Stimulated activated CD8-positive, alpha-beta memory T cell treated with anti-CD3 and anti-CD28 coated beads, Interleukin-2, amount 100 ng/mL, for 48 hours (primary cell): ENCODE results near the gene VPS8.
"Not testable (repeated sequence)": the region's sequence is repeated elsewhere in the genome, so short reads cannot be mapped to it uniquely, and the experiment has no call there.

Experiments used
- DNase-seq, 2 donors: peaks; one replicate each; pipeline ENCODE4 v3.0.0-alpha.2; 2020; ENCODE audit warnings: low read depth in 2 of 2

The VPS8 gene

DNA sequence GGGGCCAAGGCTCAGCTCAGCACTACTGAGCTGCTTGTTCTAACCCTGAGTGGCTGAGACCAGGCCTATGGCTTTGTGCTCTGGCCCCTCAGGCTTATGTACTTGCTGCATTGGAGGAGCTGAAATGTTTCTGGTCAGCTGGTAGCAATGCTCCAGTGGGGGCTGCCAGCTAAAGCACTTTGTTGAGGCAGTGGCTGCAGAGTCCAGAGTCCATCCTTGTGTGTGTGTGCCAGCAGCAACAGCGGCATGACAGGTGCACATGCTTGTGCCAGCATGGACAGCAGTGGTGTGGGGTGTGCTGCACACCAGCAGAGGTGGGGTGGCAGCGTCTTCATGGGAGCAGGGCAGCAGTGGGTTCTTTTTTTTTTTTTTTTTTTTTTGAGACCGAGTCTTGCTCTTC is 169.1 kb downstream of the VPS8 start:
- DNase-seq, result no peak

DNA sequence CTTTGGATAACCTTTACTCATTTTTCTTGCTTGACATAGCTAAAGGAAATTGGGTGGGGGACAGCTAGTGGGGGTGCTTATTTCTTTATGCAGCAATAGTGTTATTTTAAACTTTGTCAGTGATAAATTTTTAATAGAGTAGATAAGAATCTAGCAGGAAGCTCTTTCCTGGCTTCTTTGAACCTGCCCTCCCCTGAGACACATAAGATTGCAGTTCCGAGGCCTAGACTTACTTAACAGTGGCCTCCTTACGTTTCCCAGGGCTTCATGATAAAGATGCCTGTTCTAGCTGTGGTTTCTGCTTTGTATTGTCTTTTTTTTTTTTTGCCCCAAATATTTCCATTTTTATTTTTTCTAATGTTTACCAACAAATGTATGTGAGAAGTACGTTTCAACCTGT is 170.1 kb downstream of the VPS8 start:
- no peak for DNase-seq

GRCh38 chr3:184985586-184985985 is 173.6 kb downstream of the VPS8 start:
- DNase-seq, result no peak

DNA sequence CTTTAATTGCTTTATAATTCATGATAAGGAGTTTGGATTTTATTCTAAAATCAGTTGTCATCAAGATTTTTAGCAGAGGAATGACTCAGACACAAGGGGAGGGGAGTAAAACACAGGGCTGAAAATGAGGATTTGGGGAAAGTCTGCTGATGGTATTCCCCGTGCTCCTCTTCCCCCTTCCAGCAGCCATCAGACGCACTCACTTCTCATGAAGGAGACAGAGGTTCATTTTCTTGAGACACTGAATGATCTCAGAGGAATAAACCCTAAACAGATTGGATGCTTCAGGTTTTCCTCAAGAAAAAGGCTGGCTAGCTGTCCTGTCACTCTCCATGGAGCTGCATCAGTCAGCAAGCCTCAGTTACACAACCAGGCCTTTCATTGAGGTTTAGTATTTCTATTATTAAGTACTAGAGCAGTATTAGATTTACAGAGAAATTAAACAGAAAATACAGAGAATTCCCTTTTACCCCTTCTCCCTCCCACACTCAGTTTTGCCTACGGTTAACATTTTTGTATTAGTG is 174.5 kb downstream of the VPS8 start:
- no peak for DNase-seq

GRCh38 chr3:184993394-184993793 is 181.4 kb downstream of the VPS8 start:
- no peak for DNase-seq

DNA sequence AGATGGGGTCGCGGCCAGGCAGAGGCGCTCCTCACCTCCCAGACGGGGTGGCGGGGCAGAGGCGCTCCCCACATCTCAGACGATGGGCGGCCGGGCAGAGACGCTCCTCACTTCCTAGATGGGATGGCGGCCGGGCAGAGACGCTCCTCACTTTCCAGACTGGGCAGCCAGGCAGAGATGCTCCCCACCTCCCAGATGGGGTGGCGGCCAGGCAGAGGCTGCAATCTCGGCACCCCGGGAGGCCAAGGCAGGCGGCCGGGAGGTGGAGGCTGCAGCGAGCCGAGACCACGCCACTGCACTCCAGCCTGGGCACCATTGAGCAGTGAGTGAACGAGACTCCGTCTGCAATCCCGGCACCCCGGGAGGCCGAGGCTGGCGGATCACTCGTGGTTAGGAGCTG is 191.9 kb downstream of the VPS8 start:
- DNase-seq, result not testable (repeated sequence)

GRCh38 chr3:185009650-185010049 is 197.7 kb downstream of the VPS8 start:
- no peak for DNase-seq

DNA sequence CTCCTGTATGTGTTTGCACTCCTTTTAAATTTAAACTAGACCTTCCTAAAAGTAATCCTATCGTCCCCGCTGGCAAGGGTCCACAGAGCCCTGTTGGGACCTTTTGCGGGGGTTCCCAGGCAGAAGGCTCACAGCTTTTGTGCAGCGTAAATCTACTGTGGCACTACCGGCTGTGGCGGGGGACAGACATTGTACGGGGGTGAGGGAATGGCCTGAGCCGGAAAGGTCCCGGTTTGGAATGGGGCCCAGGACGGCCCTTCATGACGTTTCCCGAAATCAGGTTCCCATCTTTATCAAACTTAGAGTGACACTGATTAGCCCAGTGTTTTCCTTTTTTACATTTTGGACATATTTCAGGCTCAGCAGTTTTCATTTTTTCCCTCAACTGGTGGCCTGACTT is 205.6 kb downstream of the VPS8 start:
- DNase-seq, result not testable (repeated sequence)

DNA sequence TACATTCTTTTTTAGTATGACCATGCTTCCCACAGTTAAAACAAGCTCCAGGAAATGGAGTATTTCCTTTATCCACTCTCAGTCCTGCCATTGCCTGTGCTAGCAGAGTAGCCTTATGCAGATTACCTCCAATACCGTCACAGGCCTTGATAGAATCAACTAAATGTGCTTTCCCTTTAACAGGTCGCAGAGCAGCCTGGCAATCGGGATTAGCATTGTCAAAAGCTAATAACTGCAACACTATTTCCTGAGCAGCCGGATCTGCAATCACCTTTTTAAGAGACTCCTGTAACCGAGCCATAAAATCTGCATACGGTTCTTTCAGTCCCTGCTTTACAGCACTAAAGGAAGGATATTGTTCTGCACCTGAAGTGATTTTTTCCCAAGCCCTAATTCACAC is 206.0 kb downstream of the VPS8 start:
- DNase-seq, result not testable (repeated sequence)

- DNase-seq, result no peak
These were observed 209.3 kb downstream of the VPS8 start for GRCh38 chr3:185021256-185021655.

GRCh38 chr3:185024406-185024805 is 212.4 kb downstream of the VPS8 start:
- DNase-seq, result no peak

- no peak for DNase-seq
These were observed 213.0 kb downstream of the VPS8 start for GRCh38 chr3:185024966-185025365.

DNA sequence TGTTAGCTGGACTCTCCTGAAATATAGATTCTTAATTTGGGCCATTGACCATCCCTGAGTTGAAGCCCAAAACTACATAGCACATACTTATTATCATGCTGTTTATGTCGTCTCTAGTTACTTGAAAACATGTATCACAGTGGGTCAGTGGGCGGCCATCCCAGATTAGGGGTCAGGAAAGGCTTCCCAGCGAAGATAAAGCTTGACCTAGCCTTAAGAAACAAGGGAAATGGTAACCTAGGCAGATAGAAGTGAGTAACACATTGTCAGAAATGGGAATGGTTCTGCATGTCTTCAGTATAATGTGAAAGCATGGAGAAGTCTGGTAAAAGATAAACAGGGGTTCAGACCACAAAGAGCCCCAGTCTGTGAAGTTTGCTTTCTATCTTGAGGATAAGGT is 216.2 kb downstream of the VPS8 start:
- DNase-seq, result no peak

DNA sequence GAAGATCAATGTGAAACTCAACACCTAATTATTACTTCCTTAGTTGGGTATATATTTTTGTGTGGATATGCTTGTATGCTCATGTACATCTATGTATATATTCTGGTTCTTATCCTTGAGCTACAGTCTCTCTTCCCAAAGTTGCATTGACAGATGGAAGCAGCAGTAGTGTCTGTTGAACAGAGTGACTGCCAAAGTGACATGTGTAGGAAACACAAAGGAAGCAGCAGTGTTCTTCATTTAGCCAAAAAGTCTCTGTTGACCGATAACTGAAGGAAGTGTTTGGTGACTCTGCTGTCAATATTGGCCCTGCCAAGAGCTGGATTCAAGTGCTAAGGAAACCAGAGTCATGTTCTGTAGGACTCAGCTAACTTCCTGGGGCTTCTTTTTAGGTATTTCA is 217.1 kb downstream of the VPS8 start:
- DNase-seq, result no peak

DNA sequence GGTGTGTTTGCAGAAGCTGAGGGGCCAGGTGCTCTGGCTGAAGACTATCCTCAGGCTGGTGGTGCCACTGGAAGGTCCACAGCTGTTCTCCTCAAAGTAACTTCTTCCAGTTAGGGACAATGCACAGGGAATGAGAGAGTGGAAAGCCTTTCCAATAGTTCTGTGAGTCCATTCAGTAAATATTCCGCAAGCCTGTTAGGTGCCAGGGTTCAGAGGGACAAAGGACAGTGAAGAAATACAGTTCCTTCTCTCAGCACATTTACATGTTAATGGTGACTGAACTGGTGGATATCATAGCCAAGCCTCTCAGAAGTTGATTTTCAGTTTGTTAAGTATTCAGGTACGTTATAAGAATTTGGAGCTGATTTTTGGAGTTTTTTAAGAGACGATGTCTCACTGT is 218.4 kb downstream of the VPS8 start:
- no peak for DNase-seq

DNA sequence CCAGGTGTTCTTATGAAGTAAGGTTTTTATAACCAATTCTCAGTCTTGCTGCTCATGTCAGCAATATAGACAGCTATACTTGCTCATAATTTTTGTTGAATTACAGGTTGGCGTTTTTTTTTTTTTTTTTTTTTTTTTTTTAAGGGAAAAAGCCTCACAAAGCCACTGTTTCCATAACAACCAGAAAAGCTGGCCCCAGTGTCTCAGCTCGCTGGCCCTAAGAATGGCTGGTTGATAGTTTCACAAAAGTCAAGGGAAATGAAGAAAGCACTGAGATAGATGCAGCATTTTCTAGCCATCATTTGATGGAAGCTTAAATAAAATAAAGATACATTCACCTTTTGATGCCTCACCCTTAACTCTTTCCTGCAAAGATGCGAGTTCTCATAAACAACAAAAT is 219.0 kb downstream of the VPS8 start:
- DNase-seq, result no peak

GRCh38 chr3:185037801-185038200 is 225.8 kb downstream of the VPS8 start:
- no peak for DNase-seq

GRCh38 chr3:185040425-185040824 is 228.5 kb downstream of the VPS8 start:
- DNase-seq, result no peak

DNA sequence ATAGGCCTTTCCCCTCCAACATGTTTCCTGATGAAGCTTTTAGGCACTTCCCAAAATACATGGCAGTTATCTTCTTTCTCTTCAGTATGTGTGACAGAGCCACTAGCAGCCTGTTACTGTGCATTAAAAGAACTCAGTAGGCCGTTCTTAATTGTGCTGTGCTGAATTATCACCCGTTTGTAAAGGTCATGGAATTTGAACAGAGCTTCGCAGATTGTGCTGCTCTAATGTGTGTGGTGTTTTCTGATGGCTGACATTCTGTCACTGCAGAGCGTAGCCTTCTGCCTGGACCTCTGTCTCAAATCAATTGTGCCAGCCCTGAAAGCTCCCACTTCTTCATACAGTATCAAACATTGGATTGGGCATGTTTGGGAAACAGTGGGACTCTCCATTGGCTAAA is 229.6 kb downstream of the VPS8 start:
- DNase-seq, result no peak

DNA sequence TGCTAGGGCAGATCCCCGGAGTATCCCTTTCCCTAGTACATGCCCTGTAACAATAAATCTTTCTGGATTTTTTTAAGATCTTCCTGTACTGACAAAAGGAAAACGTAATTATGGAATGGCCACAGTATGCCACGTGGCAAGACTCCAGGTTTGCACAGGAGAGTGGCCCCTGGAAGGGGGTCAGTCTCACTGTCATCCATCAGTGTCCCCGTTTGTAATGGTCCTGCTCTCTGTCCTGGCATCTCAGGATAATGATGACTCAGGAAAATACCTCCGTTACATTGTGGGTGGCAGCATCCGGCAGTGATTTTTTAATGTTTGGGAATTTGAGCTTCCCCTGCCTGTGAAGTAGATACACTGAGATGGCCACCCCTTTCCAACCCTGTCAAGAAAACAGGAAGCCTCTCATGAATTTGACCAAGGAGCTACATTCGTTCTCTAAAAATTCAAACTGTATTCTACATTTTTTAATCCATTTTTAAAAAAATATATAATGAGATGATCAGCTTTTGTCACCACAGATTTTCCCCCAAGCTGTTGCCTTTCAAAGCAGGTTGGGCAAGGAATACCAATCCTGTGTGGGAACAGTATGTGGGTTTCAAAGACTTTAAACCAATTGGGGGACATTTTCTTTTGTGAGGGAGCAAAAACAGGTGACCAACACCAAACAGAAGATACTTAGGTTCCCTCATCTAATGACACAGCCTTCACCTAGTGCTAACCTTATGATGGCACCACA is 230.5 kb downstream of the VPS8 start:
- DNase-seq, result no peak

DNA sequence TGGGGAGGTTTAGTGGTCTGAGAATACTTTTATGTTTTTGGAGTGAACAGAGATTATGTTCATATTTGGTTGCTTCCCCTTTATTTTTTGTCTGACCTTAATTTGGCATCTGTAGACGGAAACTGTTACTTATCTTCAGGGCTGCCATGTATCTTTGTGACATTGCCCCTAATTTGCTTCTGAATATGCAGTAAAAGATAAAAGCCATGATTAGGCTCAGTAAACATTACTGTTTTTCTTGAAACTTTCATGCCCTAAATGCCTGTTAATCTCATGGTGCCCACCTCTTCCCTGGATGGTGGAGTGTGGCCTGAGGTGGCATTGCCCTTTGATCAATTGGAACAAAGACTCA is 234.2 kb downstream of the VPS8 start:
- DNase-seq, result no peak

- DNase-seq, result no peak
These were observed 234.6 kb downstream of the VPS8 start for GRCh38 chr3:185046603-185047002.

- DNase-seq, result no peak
These were observed 237.7 kb downstream of the VPS8 start for GRCh38 chr3:185049710-185050109.

GRCh38 chr3:185051801-185052200 is 239.8 kb downstream of the VPS8 start:
- no peak for DNase-seq
